ENCODE results near the gene MCOLN3.
"Not testable (repeated sequence)": the region's sequence is repeated elsewhere in the genome, so short reads cannot be mapped to it uniquely, and the experiment has no call there.

The MCOLN3 gene

GRCh38 chr1:84988588-84988987 is 59.7 kb downstream of the MCOLN3 start:
- DNase-seq = peak; percentile 32

GRCh38 chr1:84986561-84986960 is 61.7 kb downstream of the MCOLN3 start:
- not testable (repeated sequence) for DNase-seq

GRCh38 chr1:84985365-84985764 is 62.9 kb downstream of the MCOLN3 start:
- DNase-seq = no peak

GRCh38 chr1:84982395-84982794 is 65.9 kb downstream of the MCOLN3 start:
- DNase-seq = no peak

GRCh38 chr1:84975035-84975434 is 73.3 kb downstream of the MCOLN3 start:
- DNase-seq = no peak

- peak; percentile 38 for DNase-seq
Measured at GRCh38 chr1:84973498-84974334, 74.6 kb downstream of the MCOLN3 start.

- no peak for DNase-seq
Measured at GRCh38 chr1:84972377-84972987, 75.8 kb downstream of the MCOLN3 start.

- DNase-seq = no peak
Measured at GRCh38 chr1:84971957-84972356, 76.3 kb downstream of the MCOLN3 start.

- DNase-seq = peak; percentile 58
Measured at GRCh38 chr1:84969489-84970250, 78.6 kb downstream of the MCOLN3 start.

- no peak for DNase-seq
Measured at GRCh38 chr1:84968865-84969264, 79.4 kb downstream of the MCOLN3 start.

GRCh38 chr1:84968101-84968500 is 80.2 kb downstream of the MCOLN3 start:
- DNase-seq = no peak
